Fibroblast of pulmonary artery (primary cell): ENCODE results near the gene GAS2.

Experiments
- DNase-seq: peaks from one replicate; pipeline ENCODE4 v3.0.0-alpha.2; 2010; ENCODE audit warnings: low read depth
- H3K4me3 ChIP-seq: replicated peaks from 2 replicates; pipeline ENCODE4 v1.5.1; 2011; ENCODE audit warnings: low read depth, mild to moderate bottlenecking, control low read depth, low read length, moderate library complexity
- CTCF ChIP-seq: IDR thresholded peaks from 2 replicates; pipeline ENCODE4 v1.5.1; 2011; ENCODE audit warnings: mild to moderate bottlenecking, control low read depth, low read length, inconsistent platforms; ENCODE audit errors: missing control alignments

The GAS2 gene

GRCh38 chr11:22778642-22779041, 112.2 kb downstream of the GAS2 start:
- H3K4me3 ChIP-seq: no peak overlapping the region
- DNase-seq: no peak
- no peak for TF ChIP-seq CTCF

- DNase-seq: no peak
- no peak overlapping the region for H3K4me3 ChIP-seq
- no peak for TF ChIP-seq CTCF
Observed at GRCh38 chr11:22779850-22780249, 113.4 kb downstream of the GAS2 start.

GRCh38 chr11:22780952-22781593, 114.7 kb downstream of the GAS2 start:
- no peak for TF ChIP-seq CTCF
- H3K4me3 ChIP-seq: no peak overlapping the region
- DNase-seq: no peak

- DNase-seq: peak; percentile 76
- TF ChIP-seq CTCF: no peak
- H3K4me3 ChIP-seq: no peak overlapping the region
Observed at GRCh38 chr11:22785251-22785650, 118.8 kb downstream of the GAS2 start.

GRCh38 chr11:22786475-22786874, 120.1 kb downstream of the GAS2 start:
- no peak overlapping the region for H3K4me3 ChIP-seq
- no peak for TF ChIP-seq CTCF
- DNase-seq: no peak

GRCh38 chr11:22787055-22787454, 120.6 kb downstream of the GAS2 start:
- peak; percentile 22 for DNase-seq
- TF ChIP-seq CTCF: no peak
- no peak overlapping the region for H3K4me3 ChIP-seq

- peak; percentile 78 for DNase-seq
- no peak overlapping the region for H3K4me3 ChIP-seq
- peak; percentile 71 for TF ChIP-seq CTCF
Observed at GRCh38 chr11:22787551-22788162, 121.2 kb downstream of the GAS2 start.
